Measurements from ENCODE around the gene GRM4. TPM values are rescaled to one million over a fixed set of nuclear protein-coding genes. Genes with fewer than 3 reads are reported as not detected.
A peak's percentile ranks its signal among the peaks of the same experiment; 100 is the strongest.

Gene GRM4
- total and polyA plus RNA-seq, 10 of the 15 experiments (the other 5 are each of a cell fraction or from before 2014, with no cell fraction given): 0.01 to 0.31 (median 0.05) TPM; not detected in 2

GRCh38 chr6:34036357-34037069, 109.4 kb downstream of the GRM4 start (continued):
- TF ChIP-seq CEBPZ (IDR thresholded peaks at IDR 0.05; ENCODE audit: low read depth, low read length) (no peak), EGR1 (IDR thresholded peaks at IDR 0.05; ENCODE audit: borderline replicate concordance in 1 of 2, low read depth in 2 of 2, low read length in 2 of 2) (no peak), IRF4 (IDR thresholded peaks at IDR 0.05; ENCODE audit: low read depth, low read length) (peak; percentile 76; the same call in 1 of the 2 replicates), LARP7 (IDR thresholded peaks at IDR 0.05) (no peak), NR2F1 (conservative IDR thresholded peaks at IDR 0.05) (no peak), ELK1 (IDR thresholded peaks at IDR 0.05; ENCODE audit: low read depth, low read length) (no peak), CTCF (IDR thresholded peaks at IDR 0.05 in 2 of 3, conservative IDR thresholded peaks at IDR 0.05 in 1 of 3; ENCODE audit: control insufficient read depth in 2 of 3, extremely low read depth in 1 of 3, insufficient read depth in 1 of 3, low read depth in 3 of 3, low read length in 3 of 3) (no peak), E2F4 (IDR thresholded peaks at IDR 0.05; ENCODE audit: low read depth, low read length) (no peak)

Measured in GM12878 (cell line).